SH-SY5Y (cell line): ENCODE data around the gene ART5.

ENCODE experiments used
- GATA2 ChIP-seq: IDR thresholded peaks from 2 replicates; pipeline ENCODE4 v1.6.1; 2011; ENCODE audit warnings: mild to moderate bottlenecking, low read depth, low read length
- GATA3 ChIP-seq: IDR thresholded peaks from 2 replicates; pipeline ENCODE4 v1.6.1; 2011; ENCODE audit warnings: low read depth, mild to moderate bottlenecking, low read length, moderate library complexity

Gene ART5

GRCh38 chr11:3665336-3666022, 23.7 kb upstream of the ART5 start:
- TF ChIP-seq GATA3: no peak
- TF ChIP-seq GATA2: no peak

DNA sequence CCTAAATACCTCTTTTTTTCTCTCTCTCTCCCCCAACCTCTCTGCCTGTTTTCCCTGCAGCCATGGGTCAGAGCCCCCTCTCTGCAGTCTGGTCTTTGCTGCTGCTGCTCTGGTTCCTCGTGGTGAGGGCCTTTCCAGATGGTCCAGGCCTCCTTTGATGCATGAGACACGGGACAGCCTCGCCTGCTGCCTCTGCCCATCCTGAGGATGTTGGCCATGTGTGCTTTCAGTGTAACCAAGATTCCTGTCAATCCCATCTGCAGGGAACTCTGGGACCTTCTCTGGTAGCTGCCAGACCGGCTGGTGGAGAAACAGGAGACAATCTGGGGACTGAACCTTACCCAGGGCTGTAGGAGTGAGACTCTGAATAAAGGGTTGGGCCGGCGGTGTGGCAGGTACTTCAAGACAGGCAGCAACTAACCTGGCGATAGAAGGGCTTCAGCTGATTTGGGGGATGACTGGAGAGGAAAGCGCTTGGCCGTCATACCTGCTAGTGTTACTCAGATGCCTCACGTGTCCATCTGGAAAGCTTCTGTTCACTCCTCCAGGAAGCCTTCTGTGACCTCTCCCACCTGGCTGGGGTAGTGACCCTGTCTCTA, 22.3 kb upstream of the ART5 start:
- TF ChIP-seq GATA2: no peak
- no peak for TF ChIP-seq GATA3

DNA sequence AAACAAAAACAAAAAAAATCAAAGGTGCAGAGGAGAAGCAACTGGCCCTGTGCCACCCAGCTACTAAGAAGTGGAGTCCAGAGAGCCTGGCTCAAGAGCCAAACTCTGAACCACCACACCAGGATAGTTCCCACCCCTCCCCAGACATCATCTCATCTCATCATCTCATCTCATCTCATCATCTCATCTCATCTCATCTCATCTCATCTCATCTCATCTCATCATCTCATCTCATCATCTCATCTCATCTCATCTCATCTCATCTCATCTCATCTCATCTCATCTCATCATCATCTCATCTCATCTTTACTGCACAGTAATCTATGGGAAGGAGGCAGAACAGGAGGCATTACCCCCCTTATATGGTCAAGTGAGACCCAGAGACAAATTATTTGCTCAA, 21.1 kb upstream of the ART5 start:
- no peak for TF ChIP-seq GATA3
- TF ChIP-seq GATA2: no peak; the same call in 1 of the 2 replicates

DNA sequence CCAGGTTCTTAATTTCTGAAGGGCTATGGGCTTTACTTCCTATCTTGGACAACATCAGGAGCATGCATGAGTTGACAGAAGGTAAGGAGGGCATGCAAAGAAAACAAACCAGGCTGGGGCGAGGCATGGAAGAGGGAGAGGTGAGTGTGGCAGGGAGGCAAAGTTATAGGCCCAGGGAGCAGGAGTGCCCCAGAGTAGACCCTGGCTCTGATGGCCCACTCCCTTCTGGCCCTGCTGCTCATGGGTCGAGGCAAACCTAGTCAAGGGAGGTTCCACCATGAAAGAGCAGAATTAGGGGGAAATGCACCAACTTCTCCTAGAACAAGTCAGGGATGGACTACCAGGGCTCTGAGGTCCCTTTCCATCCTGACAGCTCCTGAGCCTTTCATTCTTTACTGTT, 19.2 kb upstream of the ART5 start:
- TF ChIP-seq GATA2 (no peak), GATA3 (no peak)

GRCh38 chr11:3659595-3660515, 18.1 kb upstream of the ART5 start:
- TF ChIP-seq GATA2 (no peak), GATA3 (no peak)

DNA sequence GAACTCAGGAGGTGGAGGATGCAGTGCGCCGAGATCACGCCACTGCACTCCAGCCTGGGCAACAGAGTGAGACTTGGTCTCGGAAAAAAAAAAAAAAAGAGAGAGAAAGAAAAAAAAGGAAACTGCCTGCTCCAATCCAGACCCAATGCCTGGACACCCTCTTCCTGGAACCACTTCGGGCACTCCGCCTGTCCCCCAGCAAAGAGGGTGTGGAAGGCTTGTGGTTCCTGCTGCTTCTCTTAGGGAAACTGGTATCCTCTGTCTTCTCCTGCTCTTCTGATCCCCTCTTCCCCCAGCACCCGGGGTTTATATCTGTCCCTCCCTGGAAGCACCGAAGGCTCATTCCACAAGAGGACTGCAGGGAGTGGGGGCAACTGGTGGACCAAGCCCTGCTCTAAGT, 16.5 kb upstream of the ART5 start:
- TF ChIP-seq GATA3 (no peak), GATA2 (no peak)

GRCh38 chr11:3655547-3655946, 13.8 kb upstream of the ART5 start:
- no peak for TF ChIP-seq GATA2
- TF ChIP-seq GATA3: no peak

- no peak for TF ChIP-seq GATA3
- TF ChIP-seq GATA2: no peak
These were observed 3.8 kb upstream of the ART5 start for GRCh38 chr11:3645552-3645951.

GRCh38 chr11:3644817-3645235, 3.0 kb upstream of the ART5 start, which contains the start of gene ART1:
Gene ART1 (plus strand): TSS chr11:3645128. CDS start chr11:3659214, 14,086 bp downstream.
- TF ChIP-seq GATA3 (no peak), GATA2 (no peak)

GRCh38 chr11:3642071-3642951, 519 bp upstream of the ART5 start:
- no peak for TF ChIP-seq GATA2
- TF ChIP-seq GATA3: no peak

GRCh38 chr11:3641191-3641590, 601 bp downstream of the ART5 start:
- TF ChIP-seq GATA3 (no peak), GATA2 (no peak)

GRCh38 chr11:3639841-3640240, 2.0 kb downstream of the ART5 start:
- TF ChIP-seq GATA3 (no peak), GATA2 (no peak)

- TF ChIP-seq GATA3 (no peak), GATA2 (no peak)
These were observed 3.3 kb downstream of the ART5 start for GRCh38 chr11:3638513-3638912.
